ENCODE measurements around the gene PHTF2. TPM values are rescaled to one million over a fixed set of nuclear protein-coding genes. Genes with fewer than 3 reads are reported as not detected.
"Not testable (repeated sequence)": the region's sequence is repeated elsewhere in the genome, so short reads cannot be mapped to it uniquely, and the experiment has no call there.

PHTF2 gene
- total RNA-seq, 1 experiment from 2014 or later, result 20.3 TPM

DNA sequence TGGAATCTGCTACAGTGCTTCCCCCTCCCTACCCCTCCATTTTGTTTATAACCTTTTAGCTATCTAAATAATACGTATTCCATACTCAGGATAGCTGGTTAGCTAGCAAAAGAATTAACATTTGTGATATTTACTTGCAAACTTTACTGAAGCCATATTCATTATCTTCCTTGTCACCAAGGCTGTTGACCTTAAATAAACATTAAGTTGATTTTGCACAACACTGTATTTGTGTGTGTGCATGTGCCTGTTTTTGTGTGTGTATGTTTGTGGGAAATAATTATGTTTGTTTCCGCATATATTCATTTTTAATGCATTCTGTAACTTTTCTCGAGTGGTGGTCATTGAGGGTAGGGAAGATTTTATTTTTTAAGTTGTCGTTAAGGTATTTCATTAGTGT, 16.2 kb upstream of the PHTF2 start:
- Mint-ChIP-seq H3K4me1 (ENCODE audit: low read depth, unreplicated experiment) (no peaks in the 10 kb centered on the region), H3K27ac (ENCODE audit: unreplicated experiment) (no peak overlapping the region), H3K4me3 (ENCODE audit: low read depth, unreplicated experiment) (no peak overlapping the region), H3K27me3 (ENCODE audit: unreplicated experiment) (no peaks in the 10 kb centered on the region), H3K36me3 (ENCODE audit: insufficient read depth, unreplicated experiment) (no peaks in the 10 kb centered on the region), H3K9me3 (ENCODE audit: low read depth, unreplicated experiment) (no peaks in the 10 kb centered on the region)
- BruUV-seq (replicated peaks), result no TSS peak
- intact Hi-C loops (cut with micrococcal nuclease; ENCODE audit: unreplicated experiment), result no loop called here
- CTCF ChIA-PET, result no interaction called here
- TF ChIP-seq, protein P1, sequence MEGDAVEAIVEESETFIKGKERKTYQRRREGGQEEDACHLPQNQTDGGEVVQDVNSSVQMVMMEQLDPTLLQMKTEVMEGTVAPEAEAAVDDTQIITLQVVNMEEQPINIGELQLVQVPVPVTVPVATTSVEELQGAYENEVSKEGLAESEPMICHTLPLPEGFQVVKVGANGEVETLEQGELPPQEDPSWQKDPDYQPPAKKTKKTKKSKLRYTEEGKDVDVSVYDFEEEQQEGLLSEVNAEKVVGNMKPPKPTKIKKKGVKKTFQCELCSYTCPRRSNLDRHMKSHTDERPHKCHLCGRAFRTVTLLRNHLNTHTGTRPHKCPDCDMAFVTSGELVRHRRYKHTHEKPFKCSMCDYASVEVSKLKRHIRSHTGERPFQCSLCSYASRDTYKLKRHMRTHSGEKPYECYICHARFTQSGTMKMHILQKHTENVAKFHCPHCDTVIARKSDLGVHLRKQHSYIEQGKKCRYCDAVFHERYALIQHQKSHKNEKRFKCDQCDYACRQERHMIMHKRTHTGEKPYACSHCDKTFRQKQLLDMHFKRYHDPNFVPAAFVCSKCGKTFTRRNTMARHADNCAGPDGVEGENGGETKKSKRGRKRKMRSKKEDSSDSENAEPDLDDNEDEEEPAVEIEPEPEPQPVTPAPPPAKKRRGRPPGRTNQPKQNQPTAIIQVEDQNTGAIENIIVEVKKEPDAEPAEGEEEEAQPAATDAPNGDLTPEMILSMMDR (IDR thresholded peaks at IDR 0.05; ENCODE audit: unreplicated experiment), result no peak
- no peak for DNase-seq

DNA sequence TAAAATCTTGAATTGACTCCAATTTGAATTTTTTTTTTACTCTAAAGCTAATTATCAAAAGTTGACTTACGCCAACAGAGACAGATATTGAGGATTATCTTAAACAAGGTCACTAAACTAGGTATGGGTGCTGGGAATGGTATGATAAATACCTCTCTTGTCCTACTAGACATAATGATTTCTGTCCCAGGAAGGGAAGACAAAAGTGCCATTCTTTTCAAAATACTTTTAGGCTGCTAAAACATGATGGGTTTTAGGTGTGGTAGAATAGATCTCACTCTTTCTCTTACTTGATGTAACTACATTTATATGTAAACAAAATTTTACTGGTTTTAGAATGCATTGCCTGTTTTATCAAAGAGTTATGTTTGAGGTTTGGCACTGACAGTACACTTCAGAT, 15.5 kb upstream of the PHTF2 start:
- H3K9me3 Mint-ChIP-seq (ENCODE audit: low read depth, unreplicated experiment), result no peaks in the 10 kb centered on the region
- no peaks in the 10 kb centered on the region for H3K4me1 Mint-ChIP-seq (ENCODE audit: low read depth, unreplicated experiment)
- CTCF ChIA-PET, result no interaction called here
- no peak overlapping the region for H3K27ac Mint-ChIP-seq (ENCODE audit: unreplicated experiment)
- H3K27me3 Mint-ChIP-seq (ENCODE audit: unreplicated experiment), result no peaks in the 10 kb centered on the region
- DNase-seq, result no peak
- no TSS peak for BruUV-seq (replicated peaks)
- intact Hi-C loops (cut with micrococcal nuclease; ENCODE audit: unreplicated experiment), result no loop called here
- no peak overlapping the region for H3K4me3 Mint-ChIP-seq (ENCODE audit: low read depth, unreplicated experiment)
- no peaks in the 10 kb centered on the region for H3K36me3 Mint-ChIP-seq (ENCODE audit: insufficient read depth, unreplicated experiment)
- TF ChIP-seq, protein P1 (IDR thresholded peaks at IDR 0.05; ENCODE audit: unreplicated experiment), result no peak

DNA sequence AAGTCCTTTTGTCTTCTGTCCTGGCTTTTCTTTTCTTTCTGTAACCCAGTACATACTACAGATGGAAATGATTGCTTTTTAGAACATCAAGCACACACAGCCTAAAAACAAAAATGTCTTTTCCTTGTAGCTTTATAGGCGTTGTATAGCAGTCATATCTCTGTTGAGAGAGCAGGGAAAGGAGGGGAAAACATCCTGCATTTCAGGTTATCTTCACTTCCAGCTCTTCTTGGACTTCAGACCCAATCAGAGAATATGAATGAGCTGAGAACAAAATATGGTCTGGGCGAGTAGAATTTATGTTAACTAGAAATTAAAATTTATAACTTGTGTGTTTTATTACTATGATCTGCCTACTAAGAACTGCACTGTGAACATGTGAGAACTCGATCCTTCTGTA, 15.0 kb upstream of the PHTF2 start:
- Mint-ChIP-seq H3K4me1 (ENCODE audit: low read depth, unreplicated experiment) (no peaks in the 10 kb centered on the region), H3K27me3 (ENCODE audit: unreplicated experiment) (no peaks in the 10 kb centered on the region), H3K4me3 (ENCODE audit: low read depth, unreplicated experiment) (no peak overlapping the region), H3K27ac (ENCODE audit: unreplicated experiment) (no peak overlapping the region), H3K36me3 (ENCODE audit: insufficient read depth, unreplicated experiment) (no peaks in the 10 kb centered on the region), H3K9me3 (ENCODE audit: low read depth, unreplicated experiment) (no peaks in the 10 kb centered on the region)
- TF ChIP-seq, protein P1 (IDR thresholded peaks at IDR 0.05; ENCODE audit: unreplicated experiment), result no peak
- no TSS peak for BruUV-seq (replicated peaks)
- intact Hi-C loops (cut with micrococcal nuclease; ENCODE audit: unreplicated experiment), result no loop called here
- CTCF ChIA-PET, result no interaction called here
- DNase-seq, result no peak

DNA sequence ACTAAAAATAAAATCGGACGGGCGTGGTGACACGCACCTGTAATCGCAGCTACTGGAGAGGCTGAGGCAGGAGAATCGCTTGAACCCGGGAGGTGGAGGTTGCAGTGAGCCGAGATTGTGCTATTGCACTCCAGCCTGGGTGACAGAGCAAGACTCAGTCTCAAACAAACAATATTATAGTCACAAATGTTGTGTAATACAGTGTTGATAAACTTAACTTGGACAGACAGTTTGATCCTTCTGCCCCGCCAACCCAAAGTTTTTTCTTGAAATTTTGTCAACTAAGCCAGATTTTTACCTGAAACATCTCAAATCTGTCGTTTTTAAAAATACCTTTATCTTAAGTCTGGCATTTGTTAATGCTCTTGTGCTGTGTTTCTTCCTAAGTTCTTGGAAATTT, 14.1 kb upstream of the PHTF2 start:
- BruUV-seq (replicated peaks); H3K27ac Mint-ChIP-seq (ENCODE audit: unreplicated experiment); H3K27me3 Mint-ChIP-seq (ENCODE audit: unreplicated experiment); H3K4me1 Mint-ChIP-seq (ENCODE audit: low read depth, unreplicated experiment); CTCF ChIA-PET; H3K4me3 Mint-ChIP-seq (ENCODE audit: low read depth, unreplicated experiment); H3K9me3 Mint-ChIP-seq (ENCODE audit: low read depth, unreplicated experiment); DNase-seq; intact Hi-C loops (cut with micrococcal nuclease; ENCODE audit: unreplicated experiment); H3K36me3 Mint-ChIP-seq (ENCODE audit: insufficient read depth, unreplicated experiment): not testable (repeated sequence)

DNA sequence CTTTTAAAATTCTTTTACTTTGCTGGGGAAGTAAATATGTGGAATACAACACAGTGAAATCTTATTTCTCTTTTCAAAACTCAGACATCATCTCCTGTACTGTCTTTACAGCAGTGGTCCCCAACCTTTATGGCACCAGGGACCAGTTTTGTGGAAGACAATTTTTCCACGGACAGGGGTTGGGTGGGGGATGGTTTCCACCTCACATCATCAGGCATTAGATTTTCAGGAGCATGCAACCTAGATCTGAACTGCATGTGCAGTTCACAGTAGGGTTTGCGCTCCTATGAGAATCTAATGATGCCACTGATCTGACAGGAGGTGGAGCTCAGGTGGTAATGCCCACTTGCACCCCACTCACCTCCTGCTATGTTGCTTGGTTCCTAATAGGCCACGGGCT, 12.6 kb upstream of the PHTF2 start:
- no peak overlapping the region for H3K27ac Mint-ChIP-seq (ENCODE audit: unreplicated experiment)
- no peaks in the 10 kb centered on the region for H3K9me3 Mint-ChIP-seq (ENCODE audit: low read depth, unreplicated experiment)
- H3K4me3 Mint-ChIP-seq (ENCODE audit: low read depth, unreplicated experiment), result no peak overlapping the region
- H3K36me3 Mint-ChIP-seq (ENCODE audit: insufficient read depth, unreplicated experiment), result no peaks in the 10 kb centered on the region
- no peaks in the 10 kb centered on the region for H3K4me1 Mint-ChIP-seq (ENCODE audit: low read depth, unreplicated experiment)
- no peaks in the 10 kb centered on the region for H3K27me3 Mint-ChIP-seq (ENCODE audit: unreplicated experiment)
- DNase-seq, result no peak
- BruUV-seq (replicated peaks), result no TSS peak
- CTCF ChIA-PET, result no interaction called here
- TF ChIP-seq, protein P1 (IDR thresholded peaks at IDR 0.05; ENCODE audit: unreplicated experiment), result no peak
- intact Hi-C loops (cut with micrococcal nuclease; ENCODE audit: unreplicated experiment), result no loop called here
